AG04450 (cell line): ENCODE results near the gene CPZ. TPM values are rescaled to one million over a fixed set of nuclear protein-coding genes. Genes with fewer than 3 reads are reported as not detected.

Experiments
- CTCF ChIA-PET: fragments of 300-600, 350-600 bp; formaldehyde crosslinking; extraction: SDS; loops from one replicate; lab custom pipeline; 2022; ENCODE audit warnings: antibody characterized with exemption, inconsistent platforms; lab: Charles Lee
- POLR2A ChIA-PET: fragments of 350-600 bp; formaldehyde crosslinking; extraction: SDS; loops from one replicate; lab custom pipeline; 2021; ENCODE audit warnings: antibody characterized with exemption, inconsistent platforms; lab: Yijun Ruan, JAX
- DNase-seq: peaks from one replicate; pipeline ENCODE4 v3.0.0-alpha.2; 2011; ENCODE audit warnings: low read depth, low spot score
- H3K27ac ChIP-seq: one replicate; pipeline ENCODE4 v1.5.1; 2012; ENCODE audit warnings: low read depth, low read length, control low read depth
- H3K27me3 ChIP-seq: one replicate; pipeline ENCODE4 v1.6.0; 2012; ENCODE audit warnings: low read length; ENCODE audit not compliant: control insufficient read depth, insufficient read depth
- H3K4me3 ChIP-seq: 2 replicates; pipeline ENCODE4 v1.5.1; 2011; ENCODE audit warnings: mild to moderate bottlenecking, low read depth, low read length, control low read depth
- H3K9me3 ChIP-seq: 2 replicates; pipeline ENCODE4 v1.5.1; 2012; ENCODE audit warnings: low read length; ENCODE audit not compliant: control insufficient read depth, insufficient read depth
- CTCF ChIP-seq: IDR thresholded peaks from 2 replicates; pipeline ENCODE4 v1.5.1; 2011; ENCODE audit warnings: low read depth, low read length, control low read depth, inconsistent platforms
- polyA plus RNA-seq: library from polyadenylated mRNA; depleted of rRNA; stranded (reverse); fragments of >200 nt; gene quantifications from 2 replicates; pipeline ENCODE4 v1.2.3, GENCODE V29; 2011

The CPZ gene
- polyA plus RNA-seq, 1 experiment = 6.4 TPM

GRCh38 chr4:8647094-8647570, 54.6 kb downstream of the CPZ start:
- Histone ChIP-seq H3K27ac (no peak overlapping the region), H3K4me3 (no peak overlapping the region), H3K9me3 (no peaks in the 10 kb centered on the region; the same call in 1 of the 2 replicates), H3K27me3 (peaks cover 16% of the 10 kb centered on the region)
- no peak for TF ChIP-seq CTCF
- POLR2A ChIA-PET = no interaction called here
- no peak for DNase-seq
- CTCF ChIA-PET = no interaction called here

GRCh38 chr4:8647626-8648025, 55.1 kb downstream of the CPZ start:
- no peak overlapping the region for H3K4me3 ChIP-seq
- CTCF ChIA-PET = no interaction called here
- POLR2A ChIA-PET = no interaction called here

GRCh38 chr4:8648296-8648695, 55.7 kb downstream of the CPZ start:
- H3K4me3 ChIP-seq = no peak overlapping the region
- peaks cover 9% of the 10 kb centered on the region; the same call in 1 of the 2 replicates for H3K9me3 ChIP-seq
- H3K27me3 ChIP-seq = peaks cover 16% of the 10 kb centered on the region
- ChIA-PET CTCF (interaction anchor here (1.1 kb wide), 1 partner anchor 40 kb away, joined by 3 read pairs; no protein-coding TSS in a partner anchor), POLR2A (no interaction called here)
- no peak for TF ChIP-seq CTCF
- H3K27ac ChIP-seq = no peak overlapping the region
- no peak for DNase-seq

More at GRCh38 chr4:8647626-8648025, 55.1 kb downstream of the CPZ start:
- Histone ChIP-seq H3K9me3 (peaks cover 4% of the 10 kb centered on the region; the same call in 1 of the 2 replicates), H3K27ac (no peak overlapping the region), H3K27me3 (peaks cover 16% of the 10 kb centered on the region)
- DNase-seq = no peak
- no peak for TF ChIP-seq CTCF

- Histone ChIP-seq H3K27me3 (peaks cover 16% of the 10 kb centered on the region), H3K9me3 (peaks cover 9% of the 10 kb centered on the region; the same call in 1 of the 2 replicates), H3K27ac (no peak overlapping the region), H3K4me3 (no peak overlapping the region)
- no peak for TF ChIP-seq CTCF
- ChIA-PET POLR2A (no interaction called here), CTCF (interaction anchor here (1.1 kb wide), 1 partner anchor 40 kb away, joined by 3 read pairs; no protein-coding TSS in a partner anchor)
- DNase-seq = no peak
Measured at GRCh38 chr4:8648816-8649630, 56.5 kb downstream of the CPZ start.
